ENCODE results near the gene FCGR3B. TPM values are rescaled to one million over a fixed set of nuclear protein-coding genes. Genes with fewer than 3 reads are reported as not detected.
A peak's percentile ranks its signal among the peaks of the same experiment; 100 is the strongest.

FCGR3B gene
- total RNA-seq (2021; ENCODE audit: unreplicated experiment) (not detected), Bru-seq, nascent RNA (not detected), BruChase-seq, experiment 1, labeled RNA remaining after a 6-hour chase (percentile 12 among the genes with signal in this experiment), BruChase-seq, experiment 2, labeled RNA remaining after a 2-hour chase (not detected)
- polyA plus RNA-seq (2012): not detected in 2 replicates
- long read RNA-seq: 0 reads

- POLR2A ChIA-PET: no interaction called here
- RAD21 ChIA-PET (ENCODE audit: low non-redundant PET in 1 of 2, low total read pairs in 2 of 2, uncharacterized antibody in 2 of 2, unreplicated experiment in 2 of 2): no interaction called here
- Histone ChIP-seq H3K4me1 (ENCODE audit: control insufficient read depth in 1 of 2, insufficient read depth in 2 of 2, low read length in 2 of 2) (no peaks in the 10 kb centered on the region), H3K9me2 (ENCODE audit: insufficient read depth) (no peaks in the 10 kb centered on the region), H4K20me1 (ENCODE audit: insufficient read depth) (no peaks in the 10 kb centered on the region), H3K9ac (ENCODE audit: low read length) (no peak within 1 kb of the TSS), H3K27ac (ENCODE audit: low read depth, low read length) (no peak within 1 kb of the TSS), H3K27me3 (ENCODE audit: insufficient read depth, low read length) (no peaks in the 10 kb centered on the region), H3K4me3 (replicated peaks in 1 of 2; ENCODE audit: low read depth in 1 of 2, low read length in 2 of 2) (no peak within 1 kb of the TSS), H3K4me2 (ENCODE audit: low read length) (no peak within 1 kb of the TSS), H3K36me3 (ENCODE audit: control insufficient read depth in 1 of 2, insufficient read depth in 2 of 2, low read length in 2 of 2) (no peaks in the 10 kb centered on the region), H2AFZ (ENCODE audit: low read depth, low read length, poor library complexity, severe bottlenecking) (no peak within 1 kb of the TSS), H3K9me3 (ENCODE audit: control insufficient read depth in 1 of 2, insufficient read depth in 1 of 2, low read depth in 1 of 2, low read length in 2 of 2) (no peaks in the 10 kb centered on the region), H3K79me2 (ENCODE audit: insufficient read depth, low read length) (no peaks in the 10 kb centered on the region)
- DNase-seq (ENCODE audit: low read depth, low spot score) (no peak), ATAC-seq (no peak)
- CTCF ChIA-PET: no interaction called here
- intact Hi-C loops (cut with micrococcal nuclease): no loop called here
- no TSS peak for BruUV-seq (replicated peaks)
- TF ChIP-seq EZH2 (IDR thresholded peaks at IDR 0.05): no peak
- no peak for TF ChIP-seq ATF3 (IDR thresholded peaks at IDR 0.05)
- no peak for TF ChIP-seq SRF (IDR thresholded peaks at IDR 0.05; ENCODE audit: low read depth)
- TF ChIP-seq ZNF274 (IDR thresholded peaks at IDR 0.05; ENCODE audit: low read depth, low read length): no peak
- no peak for TF ChIP-seq ZFX (IDR thresholded peaks at IDR 0.05)
- no peak for TF ChIP-seq EZH2phosphoT487 (IDR thresholded peaks at IDR 0.05; ENCODE audit: borderline replicate concordance)
- TF ChIP-seq ELF1 (IDR thresholded peaks at IDR 0.05; ENCODE audit: borderline replicate concordance, low read depth): no peak
- no peak for TF ChIP-seq CEBPB (IDR thresholded peaks at IDR 0.05; ENCODE audit: low read depth)
- TF ChIP-seq SIN3A (IDR thresholded peaks at IDR 0.05; ENCODE audit: low read depth): no peak
- no peak for TF ChIP-seq POLR2AphosphoS5 (IDR thresholded peaks at IDR 0.05; ENCODE audit: low read depth, low read length)
- no peak for TF ChIP-seq TCF7L2 (IDR thresholded peaks at IDR 0.05; ENCODE audit: borderline replicate concordance, extremely low read depth, insufficient read depth, insufficient read length)
- no peak for TF ChIP-seq MAX (IDR thresholded peaks at IDR 0.05)
- TF ChIP-seq JUND (IDR thresholded peaks at IDR 0.05): no peak
- no peak for TF ChIP-seq ZBTB33 (IDR thresholded peaks at IDR 0.05; ENCODE audit: extremely low read depth, insufficient replicate concordance, low read length)
- TF ChIP-seq, protein P1, sequence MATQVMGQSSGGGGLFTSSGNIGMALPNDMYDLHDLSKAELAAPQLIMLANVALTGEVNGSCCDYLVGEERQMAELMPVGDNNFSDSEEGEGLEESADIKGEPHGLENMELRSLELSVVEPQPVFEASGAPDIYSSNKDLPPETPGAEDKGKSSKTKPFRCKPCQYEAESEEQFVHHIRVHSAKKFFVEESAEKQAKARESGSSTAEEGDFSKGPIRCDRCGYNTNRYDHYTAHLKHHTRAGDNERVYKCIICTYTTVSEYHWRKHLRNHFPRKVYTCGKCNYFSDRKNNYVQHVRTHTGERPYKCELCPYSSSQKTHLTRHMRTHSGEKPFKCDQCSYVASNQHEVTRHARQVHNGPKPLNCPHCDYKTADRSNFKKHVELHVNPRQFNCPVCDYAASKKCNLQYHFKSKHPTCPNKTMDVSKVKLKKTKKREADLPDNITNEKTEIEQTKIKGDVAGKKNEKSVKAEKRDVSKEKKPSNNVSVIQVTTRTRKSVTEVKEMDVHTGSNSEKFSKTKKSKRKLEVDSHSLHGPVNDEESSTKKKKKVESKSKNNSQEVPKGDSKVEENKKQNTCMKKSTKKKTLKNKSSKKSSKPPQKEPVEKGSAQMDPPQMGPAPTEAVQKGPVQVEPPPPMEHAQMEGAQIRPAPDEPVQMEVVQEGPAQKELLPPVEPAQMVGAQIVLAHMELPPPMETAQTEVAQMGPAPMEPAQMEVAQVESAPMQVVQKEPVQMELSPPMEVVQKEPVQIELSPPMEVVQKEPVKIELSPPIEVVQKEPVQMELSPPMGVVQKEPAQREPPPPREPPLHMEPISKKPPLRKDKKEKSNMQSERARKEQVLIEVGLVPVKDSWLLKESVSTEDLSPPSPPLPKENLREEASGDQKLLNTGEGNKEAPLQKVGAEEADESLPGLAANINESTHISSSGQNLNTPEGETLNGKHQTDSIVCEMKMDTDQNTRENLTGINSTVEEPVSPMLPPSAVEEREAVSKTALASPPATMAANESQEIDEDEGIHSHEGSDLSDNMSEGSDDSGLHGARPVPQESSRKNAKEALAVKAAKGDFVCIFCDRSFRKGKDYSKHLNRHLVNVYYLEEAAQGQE (IDR thresholded peaks at IDR 0.05; ENCODE audit: low read depth): no peak
- no peak for TF ChIP-seq FOSL1 (IDR thresholded peaks at IDR 0.05; ENCODE audit: low read depth)
- no peak for TF ChIP-seq YY1 (IDR thresholded peaks at IDR 0.05; ENCODE audit: extremely low read depth, insufficient replicate concordance, low read depth, low read length)
Measured at GRCh38 chr1:161631076-161631475, at the start of gene FCGR3B. Gene FCGR3B, minus strand, starts transcription at chr1:161631176. Its CDS starts 82 bp downstream, at chr1:161631094.
